ENCODE results near the gene PLA2G4A. TPM values are rescaled to one million over a fixed set of nuclear protein-coding genes. Genes with fewer than 3 reads are reported as not detected.

Gene PLA2G4A
- total RNA-seq, 1 donor from 2014 or later: 5.2 TPM

DNA sequence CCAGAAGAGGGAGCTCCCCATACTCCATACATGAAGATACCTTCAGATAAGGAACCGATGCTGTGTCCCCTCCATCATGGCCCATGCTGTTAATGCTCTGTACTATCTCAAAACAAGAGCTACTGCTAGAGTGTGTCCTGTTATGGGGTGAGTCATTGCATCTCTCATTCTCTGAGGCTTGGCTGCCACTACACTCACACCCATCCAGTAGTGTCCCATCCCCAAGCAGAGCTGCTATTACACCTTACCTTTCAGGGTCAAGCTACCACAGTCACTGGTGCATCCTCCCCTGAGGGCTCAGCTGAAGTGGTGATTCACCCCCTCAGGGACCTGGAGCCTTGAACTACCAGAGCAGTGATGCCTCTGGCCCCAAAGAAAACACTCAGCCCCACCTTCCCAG is 198.5 kb downstream of the PLA2G4A start:
- no peak overlapping the region for H3K27ac ChIP-seq (ENCODE audit: low read depth, low read length)
- no peaks in the 10 kb centered on the region for H3K4me1 ChIP-seq (ENCODE audit: control insufficient read depth in 3 of 3, insufficient read depth in 3 of 3, low read length in 3 of 3)
- H3K9ac ChIP-seq (ENCODE audit: low read depth in 1 of 3, low read length in 3 of 3): no peak overlapping the region
- no peaks in the 10 kb centered on the region for H3K36me3 ChIP-seq (ENCODE audit: control insufficient read depth in 3 of 3, insufficient read depth in 3 of 3, low read length in 3 of 3)
- H3K27me3 ChIP-seq (ENCODE audit: control insufficient read depth in 3 of 3, insufficient read depth in 3 of 3, low read length in 3 of 3): no peaks in the 10 kb centered on the region
- H3K9me3 ChIP-seq (ENCODE audit: control insufficient read depth in 3 of 3, low read length in 3 of 3): peaks cover 4 to 8% (median 5%) of the 10 kb centered on the region in 3 donors
- no peak overlapping the region for H3K4me3 ChIP-seq (ENCODE audit: low read length in 3 of 3)

DNA sequence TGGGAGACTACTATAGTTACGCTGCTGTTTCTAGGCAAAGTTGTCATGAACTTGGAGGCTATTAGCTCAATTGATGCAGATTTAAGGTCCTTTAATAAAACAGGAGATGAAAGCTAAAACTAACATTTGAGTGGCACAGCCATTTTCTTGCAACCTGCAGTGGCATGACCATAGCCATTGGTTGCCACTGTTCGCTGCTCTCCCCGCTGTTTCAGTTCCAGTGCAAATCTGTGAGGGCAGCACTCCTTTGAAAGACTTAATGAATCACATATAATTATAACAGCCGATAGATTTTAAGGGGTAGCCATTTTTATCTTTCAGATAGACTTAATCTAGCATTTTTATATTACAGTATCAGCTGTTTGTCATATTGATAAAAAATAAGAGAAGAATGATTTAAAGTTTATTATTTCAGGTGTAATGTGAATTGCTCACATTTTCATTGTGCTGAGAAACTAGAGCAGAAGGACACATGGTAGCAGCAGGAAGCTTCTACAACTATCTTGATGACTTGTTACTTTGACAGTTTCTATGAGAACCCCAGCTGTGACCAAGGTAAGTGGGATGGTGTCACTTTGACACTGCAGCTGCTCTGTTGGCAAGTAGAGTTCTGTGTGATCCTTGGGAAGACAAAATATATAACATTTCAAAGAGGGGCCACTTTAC is 203.7 kb downstream of the PLA2G4A start:
- no peaks in the 10 kb centered on the region for H3K36me3 ChIP-seq (ENCODE audit: control insufficient read depth in 3 of 3, insufficient read depth in 3 of 3, low read length in 3 of 3)
- no peak overlapping the region for H3K9ac ChIP-seq (ENCODE audit: low read depth in 1 of 3, low read length in 3 of 3)
- no peaks in the 10 kb centered on the region for H3K4me1 ChIP-seq (ENCODE audit: control insufficient read depth in 3 of 3, insufficient read depth in 3 of 3, low read length in 3 of 3)
- H3K27ac ChIP-seq (ENCODE audit: low read depth, low read length): no peak overlapping the region
- peaks cover 4 to 6% (median 4%) of the 10 kb centered on the region in 3 donors for H3K9me3 ChIP-seq (ENCODE audit: control insufficient read depth in 3 of 3, low read length in 3 of 3)
- H3K27me3 ChIP-seq (ENCODE audit: control insufficient read depth in 3 of 3, insufficient read depth in 3 of 3, low read length in 3 of 3): no peaks in the 10 kb centered on the region
- H3K4me3 ChIP-seq (ENCODE audit: low read length in 3 of 3): no peak overlapping the region

DNA sequence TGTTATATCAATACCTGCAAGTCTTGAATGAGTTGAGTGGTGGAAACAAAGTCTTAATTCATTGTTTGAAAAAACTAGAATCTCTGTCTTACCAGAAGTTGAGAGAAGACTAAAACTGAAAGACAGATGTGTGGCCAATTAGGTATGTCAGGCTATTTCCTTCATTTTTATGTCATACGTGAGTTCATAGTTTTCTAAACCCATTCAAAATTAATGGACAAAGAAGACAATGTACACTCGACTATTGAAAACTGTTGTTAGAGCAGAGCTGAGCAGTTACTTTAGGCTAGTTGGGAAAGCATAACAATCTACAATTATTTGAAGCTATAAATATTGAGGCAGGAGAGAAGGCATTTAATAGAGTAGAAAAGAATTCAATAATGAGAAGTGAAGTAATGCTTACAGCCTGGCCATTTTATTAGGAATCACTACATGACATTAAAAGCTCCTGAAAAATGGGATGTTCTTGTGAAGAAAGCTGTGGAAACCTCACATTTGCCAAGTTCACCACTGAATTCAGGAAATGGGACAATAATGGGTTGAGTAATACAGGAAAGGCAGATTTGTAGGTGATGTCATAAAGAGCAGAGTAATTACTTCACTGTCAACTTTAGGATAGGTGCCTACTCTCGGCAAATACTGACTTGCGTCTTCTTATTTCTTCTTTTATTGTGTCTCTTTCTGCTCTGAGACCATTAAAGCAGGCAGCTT is 204.4 kb downstream of the PLA2G4A start:
- no peaks in the 10 kb centered on the region for H3K4me1 ChIP-seq (ENCODE audit: control insufficient read depth in 3 of 3, insufficient read depth in 3 of 3, low read length in 3 of 3)
- no peak overlapping the region for H3K9ac ChIP-seq (ENCODE audit: low read depth in 1 of 3, low read length in 3 of 3)
- H3K27me3 ChIP-seq (ENCODE audit: control insufficient read depth in 3 of 3, insufficient read depth in 3 of 3, low read length in 3 of 3): no peaks in the 10 kb centered on the region
- H3K4me3 ChIP-seq (ENCODE audit: low read length in 3 of 3): no peak overlapping the region
- no peaks in the 10 kb centered on the region for H3K36me3 ChIP-seq (ENCODE audit: control insufficient read depth in 3 of 3, insufficient read depth in 3 of 3, low read length in 3 of 3)
- H3K27ac ChIP-seq (ENCODE audit: low read depth, low read length): no peak overlapping the region
- H3K9me3 ChIP-seq (ENCODE audit: control insufficient read depth in 3 of 3, low read length in 3 of 3): peaks cover 2 to 4% (median 3%) of the 10 kb centered on the region in 3 donors

DNA sequence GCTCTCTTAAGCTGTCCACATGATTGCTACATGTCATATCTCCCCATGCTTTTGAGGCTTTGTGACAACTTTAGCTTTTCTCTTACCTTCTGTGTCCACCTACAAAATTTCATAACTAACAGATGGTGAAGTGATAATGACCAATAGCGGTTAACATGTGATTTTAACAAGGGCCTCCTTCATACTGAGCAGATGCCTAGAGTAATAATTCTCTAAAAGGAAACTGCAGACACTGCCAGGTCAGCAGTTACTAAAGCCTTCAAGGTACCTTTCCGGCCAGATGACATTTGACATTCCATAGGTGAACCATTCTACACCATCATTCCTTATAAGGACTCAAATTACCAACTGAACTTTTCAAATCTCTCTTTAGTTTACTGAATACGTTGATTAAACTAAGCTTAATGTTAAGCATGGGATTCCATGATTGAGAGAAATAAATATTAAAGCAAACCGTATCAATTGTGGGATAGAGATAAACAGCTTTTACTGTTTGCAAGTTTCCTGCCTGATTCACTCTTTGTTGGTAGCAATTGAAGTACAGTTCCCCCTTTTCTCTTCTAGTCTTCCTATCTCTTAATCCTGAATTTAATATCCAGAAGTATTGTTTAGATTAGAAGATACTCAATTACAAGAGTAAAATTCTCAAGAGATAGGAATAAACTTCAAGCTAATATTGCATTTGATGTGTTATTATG is 205.1 kb downstream of the PLA2G4A start:
- Histone ChIP-seq H3K4me1 (ENCODE audit: control insufficient read depth in 3 of 3, insufficient read depth in 3 of 3, low read length in 3 of 3) (no peaks in the 10 kb centered on the region), H3K27me3 (ENCODE audit: control insufficient read depth in 3 of 3, insufficient read depth in 3 of 3, low read length in 3 of 3) (no peaks in the 10 kb centered on the region), H3K27ac (ENCODE audit: low read depth, low read length) (no peak overlapping the region), H3K36me3 (ENCODE audit: control insufficient read depth in 3 of 3, insufficient read depth in 3 of 3, low read length in 3 of 3) (no peaks in the 10 kb centered on the region), H3K9me3 (ENCODE audit: control insufficient read depth in 3 of 3, low read length in 3 of 3) (no peaks in the 10 kb centered on the region), H3K9ac (ENCODE audit: low read depth in 1 of 3, low read length in 3 of 3) (no peak overlapping the region), H3K4me3 (ENCODE audit: low read length in 3 of 3) (no peak overlapping the region)

DNA sequence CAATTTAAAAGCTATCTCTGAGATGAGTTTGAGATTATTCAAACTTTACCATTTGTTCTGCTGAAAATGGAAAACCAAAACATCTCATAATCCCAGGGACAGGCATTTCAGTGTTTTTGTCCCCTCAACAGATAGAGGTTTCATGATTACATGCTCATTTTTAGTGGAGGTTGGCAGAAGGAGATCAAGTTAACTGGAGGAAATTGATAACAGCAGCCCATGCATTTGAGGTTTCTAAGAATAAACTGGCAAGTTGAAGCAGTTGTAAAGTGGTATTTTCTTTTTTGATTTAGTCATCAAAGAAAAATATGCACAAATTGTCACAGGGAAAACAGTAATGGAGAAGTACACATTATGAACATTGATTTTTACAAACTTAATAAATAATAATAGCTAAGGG is 205.8 kb downstream of the PLA2G4A start:
- H3K36me3 ChIP-seq (ENCODE audit: control insufficient read depth in 3 of 3, insufficient read depth in 3 of 3, low read length in 3 of 3): no peaks in the 10 kb centered on the region
- H3K9ac ChIP-seq (ENCODE audit: low read depth in 1 of 3, low read length in 3 of 3): no peak overlapping the region
- H3K27me3 ChIP-seq (ENCODE audit: control insufficient read depth in 3 of 3, insufficient read depth in 3 of 3, low read length in 3 of 3): no peaks in the 10 kb centered on the region
- H3K9me3 ChIP-seq (ENCODE audit: control insufficient read depth in 3 of 3, low read length in 3 of 3): no peaks in the 10 kb centered on the region
- H3K4me3 ChIP-seq (ENCODE audit: low read length in 3 of 3): no peak overlapping the region
- no peak overlapping the region for H3K27ac ChIP-seq (ENCODE audit: low read depth, low read length)
- H3K4me1 ChIP-seq (ENCODE audit: control insufficient read depth in 3 of 3, insufficient read depth in 3 of 3, low read length in 3 of 3): no peaks in the 10 kb centered on the region

DNA sequence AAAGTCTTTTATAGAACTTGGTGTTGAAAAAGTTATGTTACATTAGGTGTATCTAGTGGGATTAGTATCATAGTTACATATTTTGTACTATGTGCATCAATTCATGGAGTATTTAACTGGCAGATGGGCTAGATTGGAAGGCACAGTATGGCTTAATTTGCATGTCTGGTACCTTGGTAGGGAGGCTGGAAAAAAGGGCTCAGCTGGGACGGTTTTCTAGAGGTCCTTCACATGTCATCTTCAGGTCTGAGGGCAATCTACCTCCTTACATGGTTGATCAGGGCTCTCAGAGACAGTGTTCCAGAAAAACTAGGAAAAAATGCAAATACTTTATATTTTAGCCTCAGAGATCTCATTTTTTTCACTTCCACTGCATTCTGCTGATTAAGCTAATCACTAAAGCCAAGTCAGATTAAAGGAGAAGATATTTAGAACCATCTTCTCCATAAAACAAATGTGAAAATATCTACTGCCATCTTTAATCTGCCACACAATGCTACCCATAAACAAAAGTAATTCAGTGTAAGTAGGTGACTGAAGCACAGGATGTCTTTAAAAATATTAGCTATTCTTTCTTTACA is 209.3 kb downstream of the PLA2G4A start:
- Histone ChIP-seq H3K9ac (ENCODE audit: low read depth in 1 of 3, low read length in 3 of 3) (no peak overlapping the region), H3K4me1 (ENCODE audit: control insufficient read depth in 3 of 3, insufficient read depth in 3 of 3, low read length in 3 of 3) (no peaks in the 10 kb centered on the region), H3K4me3 (ENCODE audit: low read length in 3 of 3) (no peak overlapping the region), H3K36me3 (ENCODE audit: control insufficient read depth in 3 of 3, insufficient read depth in 3 of 3, low read length in 3 of 3) (no peaks in the 10 kb centered on the region), H3K27ac (ENCODE audit: low read depth, low read length) (no peak overlapping the region), H3K27me3 (ENCODE audit: control insufficient read depth in 3 of 3, insufficient read depth in 3 of 3, low read length in 3 of 3) (no peaks in the 10 kb centered on the region), H3K9me3 (ENCODE audit: control insufficient read depth in 3 of 3, low read length in 3 of 3) (no peaks in the 10 kb centered on the region)

Other genes starting within 250 kb of the PLA2G4A start
- 1.0 TPM for gene PTGS2, start 148.5 kb upstream of the PLA2G4A start, total RNA-seq

All from skeletal muscle tissue (tissue), 4 donors.